Stimulated activated CD8-positive, alpha-beta memory T cell treated with anti-CD3 and anti-CD28 coated beads, Interleukin-4, amount 100 ng/mL, for 1 hour (primary cell): ENCODE results near the gene KRT5.
"Not testable (repeated sequence)": the region's sequence is repeated elsewhere in the genome, so short reads cannot be mapped to it uniquely, and the experiment has no call there.

Experiments used
- DNase-seq, 2 donors: peaks; one replicate each; pipeline ENCODE4 v3.0.0-alpha.2; 2020; ENCODE audit warnings: low read depth in 2 of 2, low spot score in 1 of 2

KRT5 gene

GRCh38 chr12:52521568-52522266, 1.5 kb upstream of the KRT5 start:
- DNase-seq: no peak

GRCh38 chr12:52521175-52521567, 977 bp upstream of the KRT5 start:
- no peak for DNase-seq

- no peak for DNase-seq
These were observed 849 bp downstream of the KRT5 start for GRCh38 chr12:52519387-52519703.

GRCh38 chr12:52518574-52519386, 1.4 kb downstream of the KRT5 start:
- no peak for DNase-seq

GRCh38 chr12:52517888-52518287, 2.3 kb downstream of the KRT5 start:
- no peak for DNase-seq

GRCh38 chr12:52517005-52517835, 3.0 kb downstream of the KRT5 start:
- no peak for DNase-seq

DNA sequence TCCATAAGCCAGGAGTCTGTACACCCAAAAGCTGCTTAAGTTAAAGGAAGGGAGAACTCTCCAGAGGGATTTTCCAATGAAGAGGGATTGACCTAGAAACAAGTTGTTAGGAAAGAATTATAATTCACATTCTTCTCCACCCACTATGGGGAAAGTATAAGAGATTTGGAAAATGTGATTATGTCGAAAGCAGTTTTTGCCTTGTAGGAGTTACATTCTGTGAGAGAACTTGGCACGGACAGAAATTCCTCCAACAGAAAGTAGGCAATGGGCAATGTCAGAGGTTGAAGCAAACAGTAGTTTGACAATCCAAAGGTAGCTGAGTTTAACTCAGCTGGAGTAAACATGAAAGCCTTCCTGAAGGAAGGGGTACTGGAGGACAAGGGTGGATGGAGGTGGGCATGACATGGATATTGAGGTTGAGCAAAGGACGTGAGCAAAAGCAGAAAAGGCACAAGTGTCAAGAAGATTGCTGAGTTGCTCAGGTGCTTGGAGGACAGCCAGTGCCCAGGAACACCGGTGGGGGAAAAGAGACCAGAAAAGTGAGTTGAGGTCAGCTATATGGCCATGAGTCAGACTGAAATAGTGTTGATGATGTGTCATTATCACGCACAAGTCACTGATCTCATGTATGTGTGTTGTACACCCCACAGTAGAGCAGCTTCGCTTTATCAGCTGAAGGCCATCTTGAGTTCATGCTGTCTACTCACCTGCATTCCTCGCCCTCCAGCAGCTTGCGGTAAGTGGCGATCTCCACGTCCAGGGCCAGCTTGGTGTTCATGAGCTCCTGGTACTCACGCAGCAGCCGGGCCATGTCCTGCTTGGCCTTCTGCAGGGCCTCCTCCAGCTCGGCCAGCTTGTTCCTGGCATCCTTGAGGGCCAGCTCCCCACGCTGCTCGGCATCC, 4.0 kb downstream of the KRT5 start:
- no peak for DNase-seq

- no peak for DNase-seq
These were observed 4.9 kb downstream of the KRT5 start for GRCh38 chr12:52515319-52515646.

GRCh38 chr12:52514471-52515318, 5.5 kb downstream of the KRT5 start:
- no peak for DNase-seq

- no peak for DNase-seq
These were observed 6.5 kb downstream of the KRT5 start for GRCh38 chr12:52513736-52514135.

- DNase-seq: no peak
These were observed 12.0 kb downstream of the KRT5 start for GRCh38 chr12:52508211-52508610.

GRCh38 chr12:52506858-52507715, 13.1 kb downstream of the KRT5 start:
- no peak for DNase-seq

GRCh38 chr12:52502877-52503276, 17.3 kb downstream of the KRT5 start:
- no peak for DNase-seq

GRCh38 chr12:52501490-52501889, 18.7 kb downstream of the KRT5 start:
- DNase-seq: no peak

DNA sequence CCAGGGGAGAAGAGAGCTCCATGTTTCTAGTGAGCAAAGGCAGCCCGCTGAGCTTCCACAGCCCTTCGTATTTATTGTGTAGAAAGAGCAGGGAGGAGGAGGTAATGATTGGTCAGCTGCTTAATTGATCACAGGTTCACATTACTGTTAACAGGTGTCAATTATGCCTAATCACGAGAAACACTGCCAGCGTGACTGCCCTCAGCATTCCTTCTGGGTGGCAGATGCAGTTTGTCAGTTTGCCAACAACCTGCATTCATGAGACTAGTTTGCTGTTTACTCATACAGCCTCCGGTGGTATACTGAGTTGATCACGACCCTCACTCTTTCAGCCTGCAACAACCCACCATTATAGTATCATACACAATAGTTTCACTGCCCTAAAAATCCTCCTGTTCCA, 19.6 kb downstream of the KRT5 start:
- DNase-seq: not testable (repeated sequence)

DNA sequence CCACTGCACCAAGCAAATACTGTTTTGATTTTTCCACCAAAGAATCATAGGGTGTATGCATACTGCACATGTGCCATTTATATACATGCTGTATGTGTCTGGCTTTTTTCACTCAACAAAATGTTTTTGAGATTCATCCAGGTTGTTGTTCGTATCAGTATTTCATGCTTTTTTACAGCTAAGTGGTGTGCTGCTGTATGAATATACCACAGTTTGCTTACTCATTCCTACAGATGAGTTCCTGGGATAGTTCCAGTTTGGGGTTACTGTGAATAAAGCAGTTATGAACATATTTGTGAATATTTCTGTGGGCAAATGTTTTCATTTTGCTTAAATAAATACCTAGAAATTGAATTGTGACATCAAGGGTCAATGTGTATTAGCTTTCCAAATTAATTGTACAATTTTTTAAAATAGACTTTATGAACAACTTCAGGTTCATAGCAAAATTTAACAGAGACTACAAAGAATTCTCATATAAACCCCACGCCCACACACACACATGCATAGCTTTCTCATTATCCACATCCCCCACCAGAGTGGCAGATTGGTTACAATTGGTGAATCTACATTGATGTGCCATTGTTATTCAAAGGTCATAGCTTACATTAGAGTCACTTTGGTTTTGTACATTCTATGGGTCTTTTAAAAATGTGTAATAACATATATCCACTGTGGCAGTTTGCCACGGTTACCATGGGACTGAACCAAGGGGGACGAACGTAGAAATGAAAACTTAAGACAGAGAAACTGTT, 20.2 kb downstream of the KRT5 start:
- no peak for DNase-seq

DNA sequence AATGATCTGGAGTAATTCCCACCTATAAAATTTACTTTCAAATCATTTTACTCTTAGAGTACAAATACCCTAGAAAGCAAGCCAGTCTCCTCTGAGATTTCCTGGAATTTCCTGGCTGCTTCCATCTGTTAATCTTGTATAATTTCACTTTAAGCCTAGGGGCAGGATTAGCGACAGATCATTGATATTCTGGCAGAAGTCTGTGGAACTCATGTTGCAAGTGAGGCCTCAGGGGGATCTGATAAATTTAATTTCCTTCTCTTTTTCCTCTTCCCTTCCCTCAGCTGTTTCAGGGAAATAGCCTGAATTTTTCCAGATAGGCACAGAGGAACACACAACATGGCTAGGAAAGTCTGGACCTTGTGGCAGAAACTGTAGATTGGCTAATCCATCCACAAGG, 21.2 kb downstream of the KRT5 start:
- no peak for DNase-seq

- DNase-seq: no peak
These were observed 22.2 kb downstream of the KRT5 start for GRCh38 chr12:52497975-52498374.
